GM19372 (cell line): ENCODE results near the gene PNMA8C.
"Not testable (repeated sequence)": the region's sequence is repeated elsewhere in the genome, so short reads cannot be mapped to it uniquely, and the experiment has no call there.

Experiments used
- ATAC-seq: cut with Tn5 transposase; IDR thresholded peaks from one replicate; pipeline ENCODE4 v1.9.1; 2021; ENCODE audit warnings: mild to moderate bottlenecking, low read depth, moderate library complexity; ENCODE audit not compliant: unreplicated experiment

PNMA8C gene

GRCh38 chr19:46448601-46449000, 19.9 kb upstream of the PNMA8C start:
- ATAC-seq: no peak

DNA sequence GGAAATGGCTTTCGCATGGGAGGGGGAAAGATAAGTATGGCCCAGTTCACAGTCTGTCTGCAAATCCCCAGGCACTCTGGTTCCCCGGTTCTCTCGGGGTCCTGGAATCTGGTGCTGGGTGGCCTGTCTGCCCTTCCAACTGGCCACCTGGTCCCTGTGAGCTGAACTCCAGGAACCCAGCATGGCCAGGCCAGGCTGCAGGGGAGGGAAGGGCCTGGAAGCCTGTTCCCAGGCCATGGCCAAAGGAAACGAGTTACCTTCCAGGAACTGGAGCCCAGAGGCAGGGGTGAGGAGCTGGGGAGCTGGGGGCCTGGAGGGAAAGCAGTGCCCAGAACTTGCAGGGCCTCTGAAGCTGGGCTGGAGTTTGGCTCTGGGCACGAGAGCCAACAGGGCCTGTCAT, 19.1 kb upstream of the PNMA8C start:
- ATAC-seq: no peak

- ATAC-seq: no peak
Observed at GRCh38 chr19:46447006-46447405, 18.3 kb upstream of the PNMA8C start.

GRCh38 chr19:46446021-46446420, 17.3 kb upstream of the PNMA8C start:
- ATAC-seq: no peak

DNA sequence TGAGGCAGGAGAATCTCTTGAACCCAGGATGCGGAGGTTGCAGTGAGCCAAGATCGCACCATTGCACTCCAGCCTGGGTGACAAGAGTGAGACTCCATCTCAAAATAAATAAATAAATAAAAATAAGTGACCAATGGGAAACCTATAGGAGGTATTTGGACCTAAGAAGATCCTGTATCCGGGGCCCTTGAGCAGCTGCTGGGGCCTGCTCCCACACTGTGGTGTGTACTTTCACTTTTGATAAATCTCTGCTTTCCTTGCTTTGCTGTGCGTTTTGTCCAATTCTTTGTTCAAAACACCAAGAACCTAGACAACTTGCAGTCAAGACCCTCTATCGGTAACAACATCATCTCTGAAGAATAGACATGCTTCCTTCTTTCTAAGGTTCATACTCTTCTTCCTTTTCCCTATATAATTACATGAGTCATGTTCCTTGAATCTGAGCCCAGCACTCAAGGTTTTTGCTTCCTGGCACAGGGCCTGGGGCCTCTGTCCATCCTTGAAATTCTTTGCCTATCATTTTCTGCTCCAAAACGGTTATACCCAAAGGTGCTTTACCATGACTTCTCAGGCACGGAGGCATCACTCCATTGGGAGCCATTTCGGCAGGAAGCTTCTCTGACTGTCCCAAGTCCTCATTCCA, 14.2 kb upstream of the PNMA8C start:
- no peak for ATAC-seq

- no peak for ATAC-seq
Observed at GRCh38 chr19:46441866-46442265, 13.1 kb upstream of the PNMA8C start.

GRCh38 chr19:46435689-46436088, 7.0 kb upstream of the PNMA8C start:
- not testable (repeated sequence) for ATAC-seq

DNA sequence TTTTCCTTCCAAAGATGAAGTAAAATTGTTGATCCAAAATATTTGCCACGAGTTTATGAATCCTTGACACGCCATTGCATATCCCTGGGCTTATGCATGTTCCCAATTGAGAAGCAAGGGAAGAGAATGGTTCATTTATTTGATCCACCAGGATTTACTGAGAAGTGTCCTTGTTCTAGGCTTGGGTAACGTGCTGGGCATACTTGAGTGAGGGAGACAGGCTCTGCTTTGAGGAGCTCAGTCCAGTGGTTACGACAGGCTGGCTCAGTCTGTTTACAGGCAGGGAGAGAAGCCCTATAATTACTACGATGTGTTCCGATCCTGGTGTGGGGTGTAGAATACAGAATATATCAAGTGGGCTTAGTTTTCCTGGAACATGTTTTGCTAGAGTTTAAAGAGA, 6.3 kb upstream of the PNMA8C start:
- no peak for ATAC-seq

DNA sequence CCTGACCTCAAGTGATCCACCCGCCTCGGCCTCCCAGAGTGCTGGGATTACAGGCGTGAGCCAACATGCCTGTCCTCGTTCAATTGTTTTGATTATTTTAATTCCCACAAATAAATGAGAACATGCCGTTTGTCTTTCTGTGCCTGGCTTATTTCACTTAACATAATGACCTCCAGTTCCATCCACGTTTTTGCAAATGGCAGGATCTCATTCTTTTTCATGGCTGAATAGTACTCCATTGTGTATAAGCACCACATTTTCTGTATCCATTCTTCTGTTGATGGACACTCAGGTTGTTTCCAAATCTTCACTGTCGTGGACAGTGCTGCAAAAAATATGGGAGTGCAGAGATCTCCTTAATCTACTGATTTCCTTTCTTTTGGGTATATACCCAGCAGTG, 4.7 kb upstream of the PNMA8C start:
- ATAC-seq: not testable (repeated sequence)

- no peak for ATAC-seq
Observed at GRCh38 chr19:46431824-46432223, 3.1 kb upstream of the PNMA8C start.

DNA sequence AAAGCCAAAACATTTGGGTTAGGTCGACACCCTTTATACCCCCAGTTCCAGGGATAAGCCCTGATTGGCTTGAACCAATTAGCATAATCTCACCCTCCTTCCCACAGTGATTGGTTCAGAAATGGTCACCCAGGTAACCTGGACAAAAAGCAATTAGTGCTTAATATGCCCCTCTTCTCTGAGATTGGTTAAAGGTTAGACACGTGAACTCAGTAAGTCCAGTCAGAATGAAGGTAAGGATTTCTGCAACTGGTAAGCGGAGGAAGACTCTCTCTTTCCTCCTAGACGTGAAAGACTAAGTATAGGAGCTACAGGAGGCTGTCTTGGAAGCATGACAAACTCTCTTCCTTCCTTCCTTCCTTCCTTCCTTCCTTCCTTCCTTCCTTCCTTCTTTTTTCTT, 1.3 kb upstream of the PNMA8C start:
- ATAC-seq: no peak

DNA sequence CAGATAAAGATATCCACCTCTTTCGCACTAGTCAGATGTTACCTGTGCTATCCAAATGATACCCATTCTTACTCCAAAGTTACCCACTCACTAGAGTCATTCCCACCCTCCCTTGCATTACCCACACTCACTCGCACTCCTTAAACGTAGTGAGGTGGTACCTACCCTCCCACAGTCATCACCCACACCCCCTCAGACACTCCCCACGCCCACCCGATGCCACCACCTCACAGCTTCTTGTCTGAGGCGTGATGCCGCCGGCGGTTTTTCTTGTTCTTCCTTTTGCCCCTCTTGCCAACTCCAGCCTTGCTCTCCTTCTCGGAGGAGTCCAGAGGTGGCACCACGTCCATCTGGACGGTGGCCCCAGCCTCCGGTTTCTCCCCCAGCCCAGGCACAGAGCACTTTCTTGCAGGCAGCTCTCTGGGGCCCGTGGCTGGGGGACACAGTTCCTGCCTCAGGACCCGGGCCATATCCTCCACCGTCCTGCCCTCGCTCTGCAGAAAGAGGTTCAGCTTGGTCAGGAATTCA, 1.2 kb downstream of the PNMA8C start:
- no peak for ATAC-seq

DNA sequence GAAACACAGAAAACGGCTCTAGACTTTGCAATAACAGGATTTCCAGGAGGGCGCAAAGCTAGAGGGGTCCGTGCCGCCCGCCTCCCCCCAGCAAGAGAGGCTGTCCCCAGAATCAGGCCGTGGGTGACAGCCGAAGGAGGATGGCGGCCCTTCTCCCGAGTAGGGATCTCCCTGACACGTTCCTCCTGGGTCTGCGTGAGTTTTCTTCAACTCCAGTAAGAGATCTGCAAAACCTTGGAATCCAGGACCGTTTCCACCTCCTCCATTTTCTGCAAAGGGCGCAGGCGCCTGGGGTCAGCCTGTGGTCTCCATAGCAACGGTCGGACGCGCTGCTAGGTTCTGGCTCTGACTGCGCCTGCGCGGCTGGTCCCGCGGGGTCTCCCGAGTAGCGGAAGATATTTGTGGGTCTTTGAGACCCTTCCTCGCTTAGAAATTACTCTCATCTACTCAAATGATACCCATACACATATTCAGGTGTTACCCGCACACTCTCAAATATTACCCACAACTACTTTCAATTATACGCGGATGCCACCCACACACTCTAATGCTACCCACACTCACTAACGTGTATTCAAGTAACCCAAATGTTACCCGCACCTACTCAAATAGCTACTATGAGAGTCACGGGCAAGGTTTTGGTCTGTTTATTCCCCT, 2.1 kb downstream of the PNMA8C start:
- ATAC-seq: no peak

- ATAC-seq: no peak
Observed at GRCh38 chr19:46426035-46426505, 2.7 kb downstream of the PNMA8C start.

DNA sequence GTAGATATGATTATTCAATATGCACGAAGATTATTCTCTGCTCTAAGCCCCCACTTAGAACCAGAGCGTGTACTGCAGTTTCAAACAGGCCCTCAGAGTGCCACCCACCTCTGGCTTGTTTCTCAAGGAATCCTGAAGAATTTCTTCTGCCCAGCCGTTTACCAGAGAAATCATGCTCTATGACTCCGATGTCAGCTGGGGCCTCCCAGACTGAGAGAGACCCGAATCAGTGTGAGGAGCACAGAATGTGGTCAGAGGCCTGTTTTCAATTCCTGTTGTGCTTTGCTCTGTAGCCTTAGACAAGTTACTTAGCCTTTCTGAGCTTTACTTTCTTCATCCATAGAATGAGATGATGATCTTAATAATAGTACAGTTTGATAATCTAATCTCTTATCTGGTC, 5.5 kb downstream of the PNMA8C start:
- no peak for ATAC-seq

GRCh38 chr19:46422344-46422743, 6.4 kb downstream of the PNMA8C start:
- no peak for ATAC-seq

DNA sequence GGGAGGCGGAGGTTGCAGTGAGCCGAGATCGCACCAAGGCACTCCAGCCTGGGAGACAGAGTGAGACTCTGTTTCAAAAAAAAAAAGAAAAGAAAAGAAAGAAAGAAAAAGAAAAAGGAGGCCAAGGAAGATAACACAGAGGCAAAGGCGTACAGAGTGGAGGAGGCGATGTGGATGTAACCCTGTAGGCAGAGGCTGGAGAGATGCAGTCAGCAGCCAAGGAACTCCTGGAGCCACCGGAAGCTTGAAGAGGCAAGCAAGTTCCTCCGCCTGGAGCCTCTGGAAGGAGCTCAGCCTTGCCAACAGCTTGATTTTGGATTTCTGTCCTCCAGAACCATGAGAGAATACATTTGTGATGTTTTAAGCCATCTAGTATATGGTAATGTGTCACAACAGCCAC, 8.7 kb downstream of the PNMA8C start:
- no peak for ATAC-seq

DNA sequence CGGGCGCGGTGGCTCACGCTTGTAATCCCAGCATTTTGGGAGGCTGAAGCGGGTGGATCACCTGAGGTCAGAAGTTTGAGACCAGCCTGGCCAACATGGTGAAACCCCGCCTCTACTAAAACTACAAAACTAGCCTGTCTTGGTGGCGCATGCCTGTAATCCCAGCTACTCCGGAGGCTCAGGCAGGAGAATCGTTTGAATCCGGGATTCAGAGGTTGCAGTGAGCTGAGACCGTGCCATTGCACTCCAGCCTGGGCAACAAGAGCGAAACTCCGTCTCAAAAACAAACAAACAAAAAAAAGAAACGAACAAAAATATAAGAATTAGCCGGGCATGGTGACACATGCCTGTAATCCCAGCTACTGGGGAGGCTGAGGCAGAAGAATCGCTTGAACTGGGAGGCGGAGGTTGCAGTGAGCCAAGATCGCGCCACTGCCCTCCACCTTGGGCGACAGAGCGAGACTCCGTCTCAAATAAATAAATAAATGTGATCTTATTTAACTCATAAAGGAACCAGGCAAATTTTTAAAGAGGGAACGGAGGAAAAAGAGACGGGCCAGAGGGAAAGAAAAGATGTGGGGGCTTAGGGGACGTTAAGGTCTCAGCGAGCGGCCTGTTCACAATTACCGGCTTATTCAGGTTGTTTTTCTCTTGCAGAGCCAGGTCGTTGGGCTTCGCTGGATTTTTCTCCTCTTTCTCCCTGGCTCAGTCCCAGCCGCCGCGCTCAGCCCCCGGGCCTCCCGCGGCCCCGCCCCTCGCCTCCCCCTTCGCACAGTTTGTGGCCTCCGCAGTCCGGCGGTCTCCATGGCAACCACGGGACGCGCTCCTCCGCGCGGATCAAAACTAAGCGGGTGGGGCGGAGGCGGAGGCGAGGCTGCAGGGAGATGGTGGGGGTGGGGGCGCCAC, 12.7 kb downstream of the PNMA8C start:
- not testable (repeated sequence) for ATAC-seq

DNA sequence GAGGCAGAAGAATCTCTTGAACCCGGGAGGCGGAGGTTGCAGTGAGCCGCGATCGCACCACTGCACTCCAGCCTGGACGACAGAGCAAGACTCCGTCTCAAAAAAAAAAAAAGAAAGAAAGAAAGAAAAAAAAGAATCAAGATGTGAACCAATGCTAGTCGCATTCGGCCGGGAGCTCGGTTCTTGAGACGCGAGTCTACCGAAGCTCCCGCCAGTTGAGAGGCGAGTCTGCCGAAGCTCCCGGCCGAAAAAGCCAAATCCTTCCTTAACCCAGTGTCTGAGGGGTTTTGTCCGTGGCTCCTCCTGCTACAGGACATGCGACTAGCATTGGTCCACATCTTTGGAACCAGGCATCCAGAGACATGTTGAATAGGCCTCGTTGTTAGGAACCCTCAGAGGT, 13.8 kb downstream of the PNMA8C start:
- ATAC-seq: not testable (repeated sequence)

- no peak for ATAC-seq
Observed at GRCh38 chr19:46413262-46414031, 15.3 kb downstream of the PNMA8C start, which contains the start of gene CCDC8. CCDC8 (minus strand) TSS chr19:46413564; CDS start chr19:46412810, 754 bp downstream.
